NCI-H2196 (cell line): ENCODE results near the gene MEIG1.
"Not testable (repeated sequence)": the region's sequence is repeated elsewhere in the genome, so short reads cannot be mapped to it uniquely, and the experiment has no call there.

Source experiments
- DNase-seq: peaks from one replicate; lab custom pipeline; 2025; ENCODE audit not compliant: unreplicated experiment; lab: John Stamatoyannopoulos, UW

MEIG1 gene

DNA sequence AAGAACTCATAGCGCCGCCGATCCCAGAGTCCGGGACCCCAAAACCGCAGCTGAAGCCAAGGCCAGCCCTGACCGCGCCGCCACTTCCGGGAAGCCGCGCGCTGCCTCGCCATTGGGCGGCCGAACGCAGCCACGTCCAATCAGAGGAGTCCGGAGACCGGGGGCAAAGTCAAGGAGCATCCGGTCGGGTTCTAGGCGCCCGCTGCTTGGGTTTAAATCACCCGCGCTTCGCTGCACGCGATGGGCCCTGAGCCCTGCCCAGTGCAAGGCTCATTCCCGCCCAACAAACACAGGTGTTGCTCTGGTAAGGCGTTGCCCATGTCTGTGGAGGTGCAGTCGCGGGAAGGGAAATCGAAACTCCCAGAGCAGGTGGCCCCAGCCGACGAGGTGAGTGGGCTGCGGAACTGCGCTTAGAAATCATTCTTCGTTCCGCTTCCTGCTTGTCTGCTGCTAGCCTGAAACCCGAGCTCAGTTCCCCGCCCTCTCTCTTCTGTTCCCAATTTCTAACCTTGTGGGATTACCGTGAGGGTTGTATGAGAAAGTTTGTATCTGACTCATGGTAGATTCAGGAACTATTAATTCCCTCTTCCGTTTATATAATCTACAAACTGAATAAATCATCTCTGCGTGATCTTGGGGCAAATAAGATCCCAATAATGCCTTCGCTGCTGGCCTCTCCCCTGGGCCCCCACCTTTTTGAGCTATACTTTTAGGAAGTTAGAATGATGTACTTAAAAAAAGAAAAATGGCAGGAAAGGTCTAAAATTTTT is 5.0 kb upstream of the MEIG1 start, which contains the start of gene DCLRE1C:
Gene DCLRE1C (minus strand): TSS at position 96 of the 770 bp plus-strand sequence. CDS start 86 bp downstream, at position 10.
- peak; percentile 78 for DNase-seq

DNA sequence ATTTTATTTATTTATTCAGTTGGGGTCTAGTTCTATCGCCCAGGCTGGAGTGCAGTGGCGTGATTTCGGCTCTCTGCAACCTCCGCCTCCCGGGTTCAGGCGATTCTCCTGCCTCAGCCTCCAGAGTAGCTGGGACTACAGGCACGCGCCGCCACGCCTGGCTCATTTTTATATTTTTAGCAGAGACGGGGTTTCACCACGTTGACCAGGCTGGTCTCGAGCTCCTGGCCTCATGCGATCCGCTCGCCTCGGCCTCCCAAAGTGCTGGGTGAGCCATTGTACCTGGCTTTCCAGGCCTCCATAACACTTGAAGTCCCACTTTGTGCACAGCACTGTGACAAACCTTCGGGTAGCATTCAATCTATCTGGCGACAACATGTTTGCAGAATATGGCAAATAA is 4.3 kb upstream of the MEIG1 start:
- DNase-seq: no peak

DNA sequence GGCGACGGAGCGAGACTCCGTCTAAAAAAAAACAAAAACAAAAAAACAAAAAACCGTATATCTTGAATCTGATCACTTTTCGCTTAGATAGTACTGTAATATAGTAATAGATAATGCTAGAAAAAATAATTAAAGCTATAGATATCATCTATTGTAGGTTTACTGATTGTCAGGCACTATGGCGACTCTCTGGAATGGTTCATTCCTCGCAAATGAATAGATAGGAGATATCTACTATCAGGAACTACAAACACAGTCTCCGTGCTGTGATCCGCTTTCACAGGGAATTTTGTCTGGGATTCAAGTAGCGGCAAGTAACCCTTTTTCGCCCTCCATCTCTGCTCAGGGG is 342 bp upstream of the MEIG1 start:
- DNase-seq: no peak

DNA sequence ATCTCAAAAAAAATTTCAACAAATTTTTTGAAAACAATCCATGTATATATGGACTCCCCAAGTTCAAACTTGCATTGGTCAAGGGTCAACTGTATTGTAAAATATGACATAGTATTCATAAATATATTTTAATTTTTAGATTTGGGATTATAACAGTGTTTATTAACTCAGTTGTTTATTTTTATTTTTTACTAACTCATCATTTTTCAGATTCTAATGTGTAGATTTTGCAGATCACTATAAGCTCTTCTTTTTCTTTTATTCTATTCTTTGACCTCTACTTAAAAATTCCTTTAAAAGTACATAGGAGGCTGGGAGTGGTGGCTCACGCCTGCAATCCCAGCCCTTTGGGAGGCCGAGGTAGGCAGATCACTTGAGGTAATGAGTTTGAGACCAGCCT is 8.7 kb downstream of the MEIG1 start:
- no peak for DNase-seq

DNA sequence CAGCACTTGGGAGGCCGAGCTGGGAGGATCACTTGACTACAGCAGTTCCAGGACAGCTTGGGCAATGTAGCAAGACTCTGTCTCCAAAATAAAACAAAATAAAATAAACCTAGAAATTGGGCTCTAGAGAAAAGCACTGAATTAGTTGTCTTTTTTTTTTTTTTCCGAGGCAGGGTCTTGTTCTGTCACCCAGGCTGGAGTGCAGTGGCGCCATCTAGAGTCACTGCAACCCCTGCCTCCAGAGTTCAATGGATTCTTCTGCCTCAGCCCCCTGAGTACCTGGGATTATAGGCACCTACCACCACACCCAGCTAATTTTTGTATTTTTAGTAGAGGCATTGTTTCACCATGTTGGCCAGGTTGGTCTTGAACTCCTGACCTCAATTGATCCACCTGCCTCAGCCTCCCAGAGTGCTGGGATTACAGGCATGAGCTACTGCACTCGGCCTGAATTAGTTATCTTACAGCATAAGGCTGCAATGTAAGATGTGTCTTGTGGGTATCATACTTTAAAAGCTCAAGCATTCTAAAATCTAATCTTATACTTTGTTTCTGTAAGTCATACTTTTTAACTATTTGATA is 12.8 kb downstream of the MEIG1 start:
- peak; percentile 1 for DNase-seq

DNA sequence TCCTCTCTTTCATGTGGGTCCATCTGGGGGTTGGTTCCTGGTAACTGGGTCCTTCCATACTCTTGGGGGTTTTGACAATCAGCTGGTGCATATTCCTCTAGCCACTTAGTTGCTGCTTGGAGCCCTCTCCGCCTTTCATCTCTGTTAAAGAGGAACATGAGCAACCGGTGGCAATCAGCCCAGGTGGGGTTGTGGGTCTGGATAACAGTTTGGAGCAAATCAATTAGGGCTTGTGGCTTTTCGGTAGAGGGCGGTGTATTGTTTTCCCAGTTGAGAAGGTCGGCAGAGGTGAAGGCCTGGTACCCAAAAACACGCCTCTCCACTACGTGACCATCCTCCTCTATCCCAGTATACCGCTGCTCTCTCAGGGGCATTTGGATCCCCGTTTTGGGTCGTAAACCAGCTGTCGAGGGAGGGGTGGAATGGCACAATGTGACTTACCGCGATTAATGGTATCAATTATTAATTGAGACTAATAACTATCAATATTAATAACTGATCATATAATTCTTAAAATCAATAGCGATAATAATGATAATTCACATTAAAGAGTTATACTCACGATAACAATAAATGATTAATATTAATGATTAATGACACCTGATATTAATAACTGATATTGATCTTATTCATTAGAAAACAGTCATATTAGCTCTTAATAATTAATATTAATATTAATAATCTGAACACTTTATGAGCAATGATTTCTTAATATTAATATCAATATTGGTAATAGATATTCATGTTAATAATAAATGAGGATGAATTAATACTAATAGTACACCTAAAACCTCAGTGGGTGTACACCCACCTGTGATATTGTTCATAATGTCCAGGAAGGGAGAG is 15.2 kb downstream of the MEIG1 start:
- not testable (repeated sequence) for DNase-seq

DNA sequence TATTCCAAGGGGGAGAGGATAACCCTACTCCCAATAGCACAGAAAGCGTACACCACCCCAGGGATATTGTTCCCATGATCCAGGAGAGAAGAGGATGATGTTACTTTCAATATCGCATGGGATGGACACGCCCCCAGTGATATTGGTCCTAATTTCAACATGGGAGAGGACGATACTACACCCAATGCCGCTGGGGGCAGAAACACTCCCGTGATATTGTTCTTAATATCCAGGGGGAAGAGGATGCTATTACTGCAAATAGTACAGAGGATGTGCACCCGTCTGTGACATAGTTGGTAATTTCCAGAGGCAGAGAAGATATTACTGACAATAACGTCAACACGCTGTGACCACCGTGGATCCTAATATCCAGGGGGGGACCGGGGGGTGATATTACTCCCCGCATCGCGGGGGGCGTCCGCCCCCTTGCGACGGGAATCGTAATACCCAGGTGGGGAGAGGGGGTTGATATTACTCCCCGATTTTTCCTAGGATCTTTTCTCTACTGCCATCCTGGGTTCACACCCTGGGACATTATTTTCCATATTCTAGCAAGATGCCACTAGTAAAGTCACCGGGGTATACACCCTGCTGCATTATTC is 16.6 kb downstream of the MEIG1 start:
- no peak for DNase-seq

DNA sequence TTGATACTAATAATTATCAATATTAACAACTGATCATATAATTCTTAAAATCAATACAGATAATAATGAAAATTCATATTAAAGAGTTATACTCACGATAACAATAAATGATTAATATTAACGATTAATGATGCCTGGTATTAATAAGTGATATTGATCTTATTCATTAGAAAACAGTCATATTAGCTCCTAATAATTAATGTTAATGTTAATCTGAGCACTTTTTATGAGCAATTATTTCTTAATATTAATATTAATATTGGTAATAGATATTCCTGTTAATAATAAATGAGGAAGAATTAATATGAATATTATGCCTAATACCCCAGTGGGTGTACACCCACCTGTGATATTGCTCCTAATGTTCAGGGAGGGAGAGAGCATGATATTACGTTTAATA is 23.6 kb downstream of the MEIG1 start:
- DNase-seq: no peak

DNA sequence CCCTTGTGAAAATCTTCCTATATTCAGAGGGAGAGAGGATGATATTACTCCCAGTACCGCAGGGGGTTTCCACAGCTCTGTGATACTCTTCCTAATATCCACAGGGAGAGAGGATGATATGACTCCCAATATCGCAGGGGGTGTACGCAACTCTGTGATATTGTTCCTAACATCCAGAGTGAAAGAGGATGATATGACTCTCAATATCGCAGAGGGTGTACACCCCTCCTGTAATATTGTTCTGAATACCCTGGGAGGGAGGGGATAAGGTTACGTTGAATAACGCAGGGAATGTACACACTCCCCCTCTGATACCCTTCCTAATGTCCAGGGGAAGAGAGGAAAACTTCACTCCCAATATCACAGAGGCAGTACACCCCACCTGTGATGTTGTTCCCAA is 30.4 kb downstream of the MEIG1 start:
- DNase-seq: not testable (repeated sequence)

DNA sequence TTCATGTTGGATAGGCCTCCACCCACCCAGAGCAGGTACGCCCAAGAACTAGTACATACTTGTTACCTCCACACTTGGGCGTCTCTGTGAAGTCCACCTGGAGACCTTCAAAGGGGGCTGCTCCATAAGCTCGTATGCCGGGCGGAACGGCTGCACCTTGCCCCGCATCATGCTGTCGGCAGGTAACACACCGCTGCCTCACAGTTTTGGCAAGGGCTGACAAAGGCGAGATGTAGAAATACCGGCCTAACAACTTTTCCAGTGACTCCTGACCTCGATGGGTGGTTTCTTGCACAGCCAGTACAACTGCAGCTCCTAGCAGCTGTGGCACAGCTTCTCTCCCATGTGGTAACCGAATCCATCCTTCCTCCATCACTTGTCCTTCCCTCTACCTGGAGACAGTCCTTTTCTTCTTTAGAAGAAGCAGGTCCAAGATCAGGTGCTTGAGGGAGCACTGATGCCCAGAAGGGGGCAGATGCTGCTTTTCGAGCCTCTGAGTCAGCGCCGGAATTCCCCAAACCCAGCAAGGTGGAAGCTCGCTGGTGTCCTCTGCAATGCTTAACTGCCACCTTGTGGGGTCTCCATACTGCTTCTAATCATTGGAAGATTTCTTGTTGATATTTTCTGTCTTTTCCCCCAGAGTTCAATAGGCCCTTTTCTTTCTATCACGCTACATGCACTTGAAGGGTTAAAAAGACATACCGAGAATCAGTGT is 32.0 kb downstream of the MEIG1 start:
- DNase-seq: not testable (repeated sequence)

DNA sequence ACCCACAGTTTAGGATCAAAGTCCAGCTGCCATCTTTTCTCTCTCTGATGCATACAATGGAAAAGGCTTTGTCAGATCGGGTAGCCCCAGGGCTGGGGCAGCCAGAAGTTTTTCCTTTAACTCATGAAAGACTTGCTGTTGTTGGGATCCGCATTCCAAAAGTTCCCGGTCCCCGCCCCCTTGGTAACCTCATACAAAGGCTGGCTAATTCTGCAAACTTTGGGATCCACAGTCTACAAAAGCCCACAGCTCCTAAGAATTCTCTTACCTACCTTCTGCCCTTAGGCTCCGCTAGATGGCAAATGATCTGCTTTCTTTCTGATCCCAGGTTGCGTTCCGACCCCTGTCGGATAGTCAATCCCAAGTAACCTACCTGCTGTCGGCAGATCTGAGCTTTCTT is 33.1 kb downstream of the MEIG1 start:
- not testable (repeated sequence) for DNase-seq

DNA sequence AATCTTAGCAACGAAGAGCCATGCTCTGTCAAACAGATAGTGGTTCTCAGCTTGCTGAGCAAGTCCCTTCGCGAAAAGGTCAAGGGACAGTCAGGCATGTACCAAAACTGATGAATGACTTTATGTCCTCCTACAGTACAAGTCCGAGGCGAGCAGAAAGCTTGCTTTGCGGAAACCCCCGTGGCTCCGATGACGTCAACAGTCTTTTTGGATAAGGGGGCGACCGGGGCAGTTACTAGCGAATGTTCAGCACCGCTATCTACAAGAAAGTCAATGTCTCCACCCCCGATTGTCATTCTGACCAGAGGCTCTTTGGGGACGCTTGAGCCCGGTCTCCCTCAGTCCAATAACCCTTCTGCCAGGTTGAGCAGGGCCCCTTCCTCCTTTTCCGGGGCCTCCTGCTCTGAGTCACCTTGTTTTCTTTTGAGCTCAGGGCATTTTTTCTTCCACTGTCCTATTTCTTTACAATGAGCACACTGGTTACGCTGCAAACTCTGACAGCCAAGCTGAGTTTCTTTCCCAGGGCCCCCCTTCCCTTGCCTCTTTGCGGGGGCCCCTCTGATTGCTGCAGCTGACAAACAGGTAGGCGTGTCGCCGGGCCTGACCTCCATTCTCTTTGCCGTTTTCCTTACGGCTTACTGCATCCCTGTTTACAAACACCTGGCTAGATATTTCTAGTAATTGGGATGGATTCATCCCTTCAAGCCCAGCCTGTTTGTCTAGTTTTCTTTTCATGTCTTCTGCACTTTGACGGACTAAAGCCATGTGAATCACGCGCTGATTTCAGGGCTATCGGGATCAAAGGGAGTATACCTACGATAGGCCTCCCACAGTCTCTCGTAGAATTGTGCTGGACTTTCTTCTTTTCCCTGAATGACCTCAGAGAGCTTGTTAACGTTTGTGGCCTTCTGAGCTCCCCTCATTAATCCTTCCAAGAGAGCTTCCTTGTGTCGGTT is 34.6 kb downstream of the MEIG1 start:
- DNase-seq: not testable (repeated sequence)

DNA sequence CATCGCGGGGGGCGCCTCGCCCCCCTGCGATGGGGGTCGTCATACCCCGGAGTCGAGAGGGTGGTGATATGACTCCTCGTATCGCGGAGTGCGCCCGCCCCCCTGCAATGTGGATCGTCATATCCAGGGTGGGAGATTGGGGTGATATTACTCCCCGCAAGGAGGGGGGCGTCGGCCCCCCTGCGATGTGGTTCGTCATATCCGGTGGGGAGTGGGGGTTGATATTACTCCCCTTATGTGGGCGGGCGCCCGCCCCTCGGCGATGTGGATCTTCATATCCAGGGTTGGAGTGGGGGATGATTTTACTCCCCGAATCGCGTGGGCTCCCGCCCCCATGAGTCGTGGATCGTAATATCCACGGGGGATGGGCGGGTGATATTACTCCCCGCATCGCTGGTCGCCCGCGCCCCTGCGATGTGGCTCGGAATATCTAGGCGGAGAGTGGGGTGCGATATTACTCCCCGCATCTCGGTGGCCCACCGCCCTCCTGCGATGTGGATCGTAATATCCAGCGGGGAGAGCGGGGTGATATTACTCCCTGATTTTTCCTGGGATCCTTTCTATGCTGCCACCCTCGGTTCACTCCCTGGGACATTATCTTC is 36.9 kb downstream of the MEIG1 start:
- no peak for DNase-seq

DNA sequence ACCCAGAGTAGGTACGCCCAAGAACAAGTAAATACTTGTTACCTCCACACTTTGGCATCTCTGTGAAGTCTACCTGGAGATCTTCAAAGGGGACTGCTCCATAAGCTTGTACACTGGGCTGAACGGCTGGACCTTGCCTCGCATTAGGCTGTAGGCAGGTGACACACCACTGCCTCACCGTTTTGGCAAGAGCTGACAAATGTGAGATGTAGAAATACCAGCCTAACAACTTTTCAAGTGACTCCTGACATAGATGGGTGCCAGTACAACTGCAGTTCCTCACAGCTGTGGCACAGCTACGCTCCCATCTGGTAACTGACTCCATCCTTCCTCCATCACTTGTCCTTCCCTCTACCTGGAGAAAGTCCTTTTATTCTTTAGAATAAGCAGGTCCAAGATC is 54.3 kb downstream of the MEIG1 start:
- DNase-seq: peak; percentile 8

DNA sequence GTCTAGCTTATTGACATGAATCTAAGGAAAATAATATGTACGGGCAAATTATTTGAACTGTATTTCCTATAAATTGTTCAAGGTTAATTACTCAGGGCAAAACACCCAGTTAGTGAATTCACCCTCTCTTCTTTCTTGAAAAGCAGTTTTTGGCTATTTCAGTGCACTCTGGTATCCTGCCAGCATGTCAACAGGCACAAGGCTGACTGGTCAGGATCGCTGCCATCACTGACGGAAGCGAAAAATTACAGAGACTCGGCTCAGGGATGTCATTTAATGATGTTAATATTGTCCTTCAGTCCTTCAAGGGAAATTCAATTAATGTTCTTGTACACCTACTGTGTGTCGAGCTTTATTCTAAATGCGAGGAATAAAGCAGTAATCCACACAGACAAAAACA is 56.3 kb downstream of the MEIG1 start:
- DNase-seq: no peak

DNA sequence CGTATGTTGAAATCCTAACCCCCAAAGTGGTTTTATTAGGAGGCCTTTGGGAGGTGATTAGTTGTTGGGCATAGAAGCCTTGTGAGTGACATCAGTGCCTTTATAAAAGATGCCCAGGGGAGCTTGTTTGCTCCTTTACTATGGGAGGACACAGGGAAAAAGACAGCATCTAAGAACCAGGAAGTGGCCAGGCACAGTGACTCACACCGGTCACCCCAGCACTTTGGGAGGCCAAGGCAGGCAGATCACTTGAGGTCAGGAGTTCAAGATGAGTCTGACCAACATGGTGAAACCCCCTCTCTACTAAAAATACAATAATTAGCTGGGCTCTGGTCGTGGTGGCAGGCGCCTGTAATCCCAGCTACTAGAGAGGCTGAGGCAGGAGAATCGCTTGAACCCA is 61.8 kb downstream of the MEIG1 start:
- not testable (repeated sequence) for DNase-seq
